Ureter (tissue), 1 donor: ENCODE data around the gene DSG3. TPM values are rescaled to one million over a fixed set of nuclear protein-coding genes. Genes with fewer than 3 reads are reported as not detected.
A peak's percentile ranks its signal among the peaks of the same experiment; 100 is the strongest.
"Not testable (repeated sequence)": the region's sequence is repeated elsewhere in the genome, so short reads cannot be mapped to it uniquely, and the experiment has no call there.

Source experiments
- DNase-seq: peaks from one replicate; pipeline ENCODE4 v3.0.0-alpha.2; 2020; ENCODE audit warnings: low spot score
- total RNA-seq: library from RNA; stranded (reverse); gene quantifications from one replicate; pipeline ENCODE4 v1.2.4, GENCODE V29; 2023
- donor health status: DM: yes; HTN: yes; CAD: no.

DSG3 gene
- total RNA-seq, 1 donor from 2014 or later = 0.05 TPM

- DNase-seq = no peak
These were observed 45.6 kb downstream of the DSG3 start for GRCh38 chr18:31493171-31493570.

GRCh38 chr18:31493941-31494340, 46.4 kb downstream of the DSG3 start:
- DNase-seq = no peak

- not testable (repeated sequence) for DNase-seq
These were observed 47.2 kb downstream of the DSG3 start for GRCh38 chr18:31494705-31495244.

- no peak for DNase-seq
These were observed 49.9 kb downstream of the DSG3 start for GRCh38 chr18:31497404-31497835.

DNA sequence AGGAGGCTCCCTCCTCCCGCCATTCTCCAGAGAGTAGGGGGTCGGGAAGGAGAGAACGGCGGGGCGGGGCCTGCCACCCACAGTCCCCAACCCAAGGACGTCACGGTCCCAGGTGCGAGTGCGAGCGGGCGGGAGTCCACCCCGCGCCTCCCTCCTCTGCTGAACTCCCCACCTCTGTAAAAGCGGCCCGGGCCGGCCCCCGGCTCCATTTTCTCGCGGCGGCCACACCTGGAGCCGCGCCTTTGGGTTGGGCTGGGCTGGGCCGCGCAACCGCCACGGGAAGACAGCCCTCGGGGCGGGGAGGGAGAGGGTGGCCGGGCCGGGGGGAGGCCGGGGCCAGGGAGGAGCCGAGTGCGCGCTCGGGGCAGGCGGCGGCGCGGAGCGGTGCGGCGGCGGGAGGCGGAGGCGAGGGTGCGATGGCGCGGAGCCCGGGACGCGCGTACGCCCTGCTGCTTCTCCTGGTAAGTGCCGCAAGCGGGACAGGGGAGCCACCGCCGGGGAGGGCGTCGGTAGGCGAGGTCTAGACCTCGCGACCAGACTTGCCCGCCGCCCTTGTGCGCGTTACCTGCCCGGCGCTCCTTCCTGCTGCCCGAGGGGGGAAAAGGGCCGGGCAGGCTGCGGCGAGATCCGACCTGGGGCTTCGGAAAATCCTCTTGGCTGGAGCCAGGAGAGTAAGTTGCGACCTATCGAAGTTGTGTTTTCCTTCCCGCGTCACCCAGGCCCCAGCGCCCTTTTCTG, 50.5 kb downstream of the DSG3 start, which contains the start of gene DSG2:
TSS of gene DSG2 (plus strand) at position 342 of the 738 bp plus-strand sequence. CDS start at position 417, 75 bp downstream.
- DNase-seq = peak; percentile 83

- no peak for DNase-seq
These were observed 51.3 kb downstream of the DSG3 start for GRCh38 chr18:31498574-31499524.

- no peak for DNase-seq
These were observed 52.6 kb downstream of the DSG3 start for GRCh38 chr18:31500051-31500688.

DNA sequence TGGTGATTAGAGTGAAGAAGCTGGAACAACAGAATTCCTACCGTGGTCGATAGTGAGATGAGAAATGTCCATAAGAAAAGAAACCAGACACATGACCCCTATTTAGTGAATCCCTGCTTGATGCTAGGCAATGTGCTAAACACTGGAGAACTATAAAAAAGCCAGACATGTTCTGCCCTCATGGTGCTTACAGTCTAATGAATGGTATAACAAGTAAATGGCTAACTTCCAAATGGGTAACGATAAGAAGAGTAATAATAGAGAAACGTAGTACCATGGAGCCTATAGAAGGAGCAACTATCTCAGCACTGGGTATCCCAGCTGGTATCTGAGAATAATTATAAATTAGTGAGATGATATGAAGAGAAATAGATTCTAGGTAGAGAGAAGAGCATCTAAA, 55.5 kb downstream of the DSG3 start:
- no peak for DNase-seq

- DNase-seq = no peak
These were observed 57.1 kb downstream of the DSG3 start for GRCh38 chr18:31504455-31505147.

- no peak for DNase-seq
These were observed 57.6 kb downstream of the DSG3 start for GRCh38 chr18:31505156-31505555.

- DNase-seq = no peak
These were observed 58.6 kb downstream of the DSG3 start for GRCh38 chr18:31506024-31506742.

DNA sequence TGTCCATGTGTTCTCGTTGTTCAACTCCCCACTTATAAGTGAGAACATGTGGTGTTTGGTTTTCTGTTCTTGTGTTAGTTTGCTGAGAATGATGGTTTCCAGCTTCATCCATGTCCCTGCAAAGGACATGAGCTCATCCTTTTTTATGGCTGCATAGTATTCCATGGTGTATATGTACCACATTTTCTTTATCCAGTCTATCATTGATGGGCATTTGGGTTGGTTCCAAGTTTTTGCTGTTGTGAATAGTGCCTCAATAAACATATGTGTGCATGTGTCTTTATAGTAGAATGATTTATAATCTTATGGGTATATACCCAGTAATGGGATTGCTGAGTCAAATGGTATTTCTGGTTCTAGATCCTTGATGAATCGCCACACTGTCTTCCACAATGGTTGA, 59.6 kb downstream of the DSG3 start:
- DNase-seq = not testable (repeated sequence)

- DNase-seq = no peak
These were observed 61.2 kb downstream of the DSG3 start for GRCh38 chr18:31508781-31509180.

DNA sequence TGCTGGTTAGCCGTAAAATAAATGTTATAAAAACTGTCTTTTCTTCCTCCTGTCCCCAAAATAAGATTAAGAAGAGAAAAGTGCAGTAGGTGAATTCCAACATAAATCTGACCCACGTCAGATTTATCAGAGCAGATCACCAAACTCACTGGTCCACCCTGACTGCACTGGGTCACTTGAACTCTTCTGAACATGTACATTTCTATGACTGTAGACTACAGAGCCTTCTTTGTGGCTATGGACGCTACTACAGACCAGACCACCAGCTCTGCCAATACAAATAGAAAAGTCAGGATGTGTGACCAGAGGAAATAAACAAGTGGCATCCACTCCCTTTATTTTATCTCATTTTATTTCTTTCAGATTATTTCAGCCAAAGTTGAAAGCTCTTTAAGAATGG, 62.0 kb downstream of the DSG3 start:
- no peak for DNase-seq

DNA sequence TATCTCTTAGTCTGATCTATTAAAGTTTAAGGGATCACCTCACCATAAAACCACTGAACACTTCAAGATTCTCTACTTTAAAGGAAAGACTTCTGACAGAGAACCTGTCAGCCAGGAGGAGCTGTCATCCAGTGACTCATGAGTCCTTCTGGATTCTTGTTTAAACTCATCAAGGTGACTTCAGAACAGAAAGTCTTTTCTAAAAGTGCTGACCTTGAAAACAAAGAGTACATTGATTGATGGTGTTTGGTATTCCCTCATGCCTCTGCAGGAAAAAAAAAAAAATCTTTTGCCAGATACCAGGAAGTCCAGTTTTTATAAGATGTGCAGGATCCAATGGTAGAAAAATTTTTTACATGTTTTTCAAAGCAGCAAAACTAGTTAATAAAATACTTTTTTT, 62.8 kb downstream of the DSG3 start:
- no peak for DNase-seq

DNA sequence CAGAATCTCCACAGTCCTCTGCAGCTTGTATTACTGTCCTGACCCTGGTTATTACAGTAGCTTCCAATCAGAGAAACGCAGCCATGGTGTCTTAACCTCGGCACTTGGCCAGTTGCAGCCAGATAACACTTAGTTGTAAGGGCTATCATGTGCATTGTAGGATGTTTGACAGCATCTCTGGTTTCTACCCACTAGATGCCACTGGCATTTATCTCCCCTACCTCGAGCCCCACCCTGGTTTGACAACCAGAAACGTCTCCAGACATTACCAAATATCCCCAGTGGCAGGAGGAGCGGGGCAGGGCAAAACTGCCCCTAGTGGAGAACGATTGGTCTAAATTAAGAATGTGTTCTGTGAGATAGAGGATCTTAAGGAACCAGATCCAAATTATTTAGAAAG, 63.6 kb downstream of the DSG3 start:
- DNase-seq = no peak

DNA sequence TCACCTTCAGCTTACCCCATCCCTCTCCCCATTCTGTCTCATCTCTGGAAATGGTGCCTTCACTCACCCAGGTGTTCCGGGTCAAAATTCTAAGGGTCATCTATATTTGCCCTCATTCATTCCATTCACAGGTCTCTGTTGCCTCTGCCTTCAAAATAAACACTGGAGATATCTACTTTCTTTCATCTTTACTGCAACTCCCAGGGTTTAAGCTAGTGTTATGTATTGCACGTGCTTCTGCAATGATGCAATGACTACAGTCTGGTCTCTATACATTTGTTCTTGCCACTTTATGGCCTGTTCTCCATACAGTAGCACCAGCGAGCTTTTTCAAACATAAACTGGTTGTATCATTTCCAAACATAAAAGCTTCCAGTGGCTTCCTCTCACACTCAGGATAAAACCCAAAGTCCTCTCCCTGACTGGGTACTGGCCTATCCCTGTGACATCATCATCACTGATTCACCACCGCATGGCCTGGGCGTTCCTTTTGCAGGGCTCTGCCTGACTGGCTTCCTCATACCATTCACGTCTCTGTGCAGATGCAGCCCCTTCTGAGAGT, 64.7 kb downstream of the DSG3 start:
- peak; percentile 68 for DNase-seq

DNA sequence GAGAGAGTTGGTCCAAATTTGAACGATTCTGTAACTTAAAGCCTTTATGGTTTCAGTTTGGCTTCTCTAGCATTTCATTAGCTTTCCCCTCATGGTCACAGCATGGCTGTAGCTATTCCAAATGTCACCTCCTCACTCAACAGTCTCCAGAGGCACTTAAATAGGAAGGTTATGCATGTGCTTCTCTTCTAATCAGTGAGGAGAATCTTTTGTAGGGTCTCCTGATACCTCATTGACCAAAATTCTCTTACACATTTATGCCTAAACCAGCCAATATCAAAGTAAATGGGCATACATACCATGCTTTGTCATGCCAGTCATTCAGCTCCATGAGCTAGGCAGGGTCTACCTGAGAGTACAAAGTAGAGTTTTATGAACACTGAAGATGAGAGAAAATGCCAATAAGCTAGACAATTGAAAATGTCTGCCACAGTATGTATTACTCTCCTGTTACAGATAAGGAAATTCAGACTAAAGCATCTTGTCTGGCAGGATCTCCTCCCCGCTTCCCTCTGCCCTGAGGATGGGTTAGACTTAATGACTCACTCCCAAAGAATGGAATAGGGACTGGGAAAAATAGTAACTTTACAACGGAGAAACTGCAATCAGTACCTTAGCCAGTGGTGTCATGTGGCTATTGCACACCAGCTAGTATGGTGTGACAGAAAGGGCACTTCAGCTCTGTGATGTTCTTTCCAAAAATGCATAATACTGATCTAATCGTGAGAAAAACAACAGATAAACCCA, 65.8 kb downstream of the DSG3 start:
- DNase-seq = no peak

- no peak for DNase-seq
These were observed 68.9 kb downstream of the DSG3 start for GRCh38 chr18:31516437-31516836.

DNA sequence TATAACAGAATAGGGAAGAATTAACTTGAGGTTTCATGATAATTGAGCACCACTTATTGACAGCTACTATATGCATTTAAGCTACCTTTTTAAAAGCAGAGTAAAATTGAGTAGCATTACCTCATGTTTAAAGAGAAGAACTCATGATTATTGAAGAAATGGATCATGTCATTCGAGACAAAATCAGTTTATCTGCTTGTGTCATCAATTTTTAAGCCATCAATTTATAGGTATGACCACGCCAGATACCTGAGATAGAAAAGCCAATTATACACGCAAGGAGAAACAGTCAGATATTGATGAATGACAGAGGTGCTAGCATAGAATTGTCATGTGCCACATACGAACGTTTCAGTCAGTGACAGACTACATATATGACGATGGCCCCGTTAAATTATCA, 78.8 kb downstream of the DSG3 start:
- DNase-seq = no peak
